Mesenchymal stem cell (in vitro differentiated cells and primary cell): ENCODE measurements around the gene STRBP.

ENCODE experiments used
- DNase-seq: peaks from one replicate; pipeline ENCODE4 v3.0.0-alpha.2; 2013
- H2AFZ ChIP-seq: one replicate; pipeline ENCODE4 v1.6.1; 2013; ENCODE audit warnings: low read depth, mild to moderate bottlenecking, control low read depth, inconsistent platforms, low read length, moderate library complexity
- H2AK5ac ChIP-seq: 2 replicates; pipeline ENCODE4 v1.6.1; 2013; ENCODE audit warnings: low read length, moderate library complexity, mild to moderate bottlenecking, inconsistent platforms; ENCODE audit not compliant: severe bottlenecking
- H2BK120ac ChIP-seq: one replicate; pipeline ENCODE4 v1.6.1; 2013; ENCODE audit warnings: low read depth, mild to moderate bottlenecking, inconsistent platforms, low read length, moderate library complexity
- H2BK12ac ChIP-seq, 2 experiments: one replicate each; pipeline ENCODE4 v1.6.1; 2013; ENCODE audit warnings: inconsistent platforms in 2 of 2, low read length in 2 of 2, mild to moderate bottlenecking in 2 of 2, moderate library complexity in 2 of 2, control low read depth in 1 of 2
- H2BK15ac ChIP-seq: one replicate; pipeline ENCODE4 v1.6.1; 2013; ENCODE audit warnings: mild to moderate bottlenecking, low read depth, inconsistent platforms; ENCODE audit not compliant: poor library complexity, severe bottlenecking
- H2BK5ac ChIP-seq: 2 replicates; pipeline ENCODE4 v1.6.1; 2013; ENCODE audit warnings: low read depth, mild to moderate bottlenecking, low read length, control low read depth, inconsistent platforms; ENCODE audit not compliant: poor library complexity, severe bottlenecking
- H3K14ac ChIP-seq, 2 experiments: one replicate each; pipeline ENCODE4 v1.6.1; 2013; ENCODE audit warnings: inconsistent platforms in 2 of 2, low read length in 2 of 2, control low read depth in 1 of 2, mild to moderate bottlenecking in 1 of 2, moderate library complexity in 1 of 2
- H3K18ac ChIP-seq, 2 experiments: one replicate each; pipeline ENCODE4 v1.6.1; 2013; ENCODE audit warnings: inconsistent platforms in 2 of 2, low read length in 2 of 2, control low read depth in 1 of 2, low read depth in 1 of 2, mild to moderate bottlenecking in 1 of 2
- H3K23ac ChIP-seq, 2 experiments: one replicate each; pipeline ENCODE4 v1.6.1; 2013; ENCODE audit warnings: inconsistent platforms in 2 of 2, low read length in 2 of 2, mild to moderate bottlenecking in 2 of 2, moderate library complexity in 2 of 2, control low read depth in 1 of 2
- H3K27ac ChIP-seq: 2 replicates; pipeline ENCODE4 v1.5.1; 2013; ENCODE audit warnings: mild to moderate bottlenecking, moderate library complexity, low read length, control low read depth, inconsistent platforms; ENCODE audit not compliant: poor library complexity, severe bottlenecking
- H3K27me3 ChIP-seq, 2 experiments: 2 replicates each; pipeline versions ENCODE4 v1.6.1 to v1.7.0; 2013; ENCODE audit warnings: low read length in 2 of 2, mild to moderate bottlenecking in 2 of 2, moderate library complexity in 2 of 2, control low read depth in 1 of 2, inconsistent platforms in 1 of 2; ENCODE audit not compliant: control insufficient read depth in 1 of 2, insufficient read depth in 1 of 2
- H3K36me3 ChIP-seq, 2 experiments: 2 replicates each; pipeline versions ENCODE4 v1.6.1 to v1.7.0; 2013; ENCODE audit warnings: low read length in 2 of 2, control low read depth in 1 of 2, inconsistent platforms in 1 of 2, low read depth in 1 of 2, mild to moderate bottlenecking in 1 of 2; ENCODE audit not compliant: insufficient read depth in 2 of 2, control insufficient read depth in 1 of 2
- H3K4ac ChIP-seq, 2 experiments: one replicate each; pipeline ENCODE4 v1.6.1; 2013; ENCODE audit warnings: inconsistent platforms in 2 of 2, low read length in 2 of 2, mild to moderate bottlenecking in 2 of 2, moderate library complexity in 2 of 2, control low read depth in 1 of 2, low read depth in 1 of 2
- H3K4me1 ChIP-seq: 2 replicates; pipeline ENCODE4 v1.6.1; 2013; ENCODE audit warnings: low read depth, low read length, control low read depth; ENCODE audit not compliant: control insufficient read depth, insufficient read depth
- H3K4me2 ChIP-seq: 2 replicates; pipeline ENCODE4 v1.6.1; 2013; ENCODE audit warnings: low read length, mild to moderate bottlenecking, inconsistent platforms; ENCODE audit not compliant: poor library complexity, severe bottlenecking
- H3K4me3 ChIP-seq, 2 experiments: 2 replicates each; pipeline versions ENCODE4 v1.5.1 to v1.7.0; 2013; ENCODE audit warnings: low read length in 2 of 2, mild to moderate bottlenecking in 2 of 2, control low read depth in 1 of 2, low read depth in 1 of 2; ENCODE audit not compliant: insufficient read depth in 1 of 2
- H3K79me1 ChIP-seq: replicated peaks from 2 replicates; pipeline ENCODE4 v1.6.1; 2013; ENCODE audit warnings: mild to moderate bottlenecking, control low read depth, low read length, inconsistent platforms; ENCODE audit not compliant: poor library complexity, severe bottlenecking
- H3K9ac ChIP-seq: 2 replicates; pipeline ENCODE4 v1.7.0; 2013; ENCODE audit warnings: mild to moderate bottlenecking, low read length, moderate library complexity
- H3K9me3 ChIP-seq: 2 replicates; pipeline ENCODE4 v1.7.0; 2013; ENCODE audit warnings: mild to moderate bottlenecking, low read length; ENCODE audit not compliant: control insufficient read depth
- H4K8ac ChIP-seq: one replicate; pipeline ENCODE4 v1.6.1; 2013; ENCODE audit warnings: inconsistent platforms, mild to moderate bottlenecking, low read length, moderate library complexity
- H4K91ac ChIP-seq: one replicate; pipeline ENCODE4 v1.6.1; 2013; ENCODE audit warnings: mild to moderate bottlenecking, low read length, inconsistent platforms
- WGBS: methylation state at CpG from one replicate; pipeline ENCODE4 v1.1.7; 2013; ENCODE audit warnings: mixed read lengths; 5-methylcytosine and 5-hydroxymethylcytosine counted together

The STRBP gene

GRCh38 chr9:123290764-123291163, 22.4 kb upstream of the STRBP start:
- no peaks in the 10 kb centered on the region for H3K4me1 ChIP-seq
- no peak overlapping the region for H3K14ac ChIP-seq
- DNase-seq: no peak
- H4K91ac ChIP-seq: no peak overlapping the region
- H3K9ac ChIP-seq: no peak overlapping the region
- no peak overlapping the region for H2BK5ac ChIP-seq
- H3K27ac ChIP-seq: no peak overlapping the region
- no peaks in the 10 kb centered on the region for H3K79me1 ChIP-seq
- H3K27me3 ChIP-seq: peaks cover 10 to 35% of the 10 kb centered on the region in 2 experiments
- no peak overlapping the region for H2BK15ac ChIP-seq
- H3K4me2 ChIP-seq: no peak overlapping the region
- no peaks in the 10 kb centered on the region for H3K36me3 ChIP-seq
- H4K8ac ChIP-seq: no peak overlapping the region
- no peak overlapping the region for H2AK5ac ChIP-seq
- H2BK120ac ChIP-seq: no peak overlapping the region
- no peak overlapping the region for H3K23ac ChIP-seq
- H3K9me3 ChIP-seq: no peaks in the 10 kb centered on the region
- H2BK12ac ChIP-seq: no peak overlapping the region
- H3K4me3 ChIP-seq: no peak overlapping the region
- H2AFZ ChIP-seq: no peak overlapping the region
- H3K4ac ChIP-seq: no peak overlapping the region
- 75% methylated on average over 2 of the region's 3 CpGs for WGBS
- H3K18ac ChIP-seq: no peak overlapping the region

- Histone ChIP-seq H2AK5ac (no peak overlapping the region), H3K79me1 (no peaks in the 10 kb centered on the region), H3K23ac (no peak overlapping the region), H3K27ac (no peak overlapping the region), H3K4me3 (no peak overlapping the region), H3K9ac (no peak overlapping the region), H2BK15ac (no peak overlapping the region), H3K27me3 (peaks cover 22 to 46% of the 10 kb centered on the region in 2 experiments), H3K36me3 (no peaks in the 10 kb centered on the region), H3K18ac (no peak overlapping the region), H2BK120ac (no peak overlapping the region), H4K8ac (no peak overlapping the region), H3K14ac (no peak overlapping the region), H3K4me2 (no peak overlapping the region), H2BK12ac (no peak overlapping the region), H2BK5ac (no peak overlapping the region), H2AFZ (no peak overlapping the region), H3K9me3 (no peaks in the 10 kb centered on the region), H3K4me1 (peaks cover under 1% of the 10 kb centered on the region), H3K4ac (no peak overlapping the region), H4K91ac (no peak overlapping the region)
- WGBS: 74% methylated on average over 2 of the region's 3 CpGs
- no peak for DNase-seq
These were observed 19.3 kb upstream of the STRBP start for GRCh38 chr9:123287639-123288038.

GRCh38 chr9:123286324-123286723, 17.9 kb upstream of the STRBP start:
- Histone ChIP-seq H3K18ac (no peak overlapping the region), H3K4me1 (peaks cover 2% of the 10 kb centered on the region)
- 71% methylated on average over 1 of the region's 1 CpG for WGBS

GRCh38 chr9:123284656-123285055, 16.3 kb upstream of the STRBP start:
- Histone ChIP-seq H2BK15ac (no peak overlapping the region), H3K4ac (no peak overlapping the region), H4K91ac (no peak overlapping the region), H3K4me1 (peaks cover 2% of the 10 kb centered on the region), H3K27me3 (peaks cover 29 to 46% of the 10 kb centered on the region in 2 experiments), H3K23ac (no peak overlapping the region), H2BK120ac (no peak overlapping the region), H3K14ac (no peak overlapping the region), H2BK5ac (no peak overlapping the region), H3K9me3 (no peaks in the 10 kb centered on the region), H3K36me3 (no peaks in the 10 kb centered on the region), H3K9ac (no peak overlapping the region), H3K4me3 (no peak overlapping the region), H3K79me1 (no peaks in the 10 kb centered on the region), H3K4me2 (no peak overlapping the region), H2AK5ac (no peak overlapping the region), H2BK12ac (no peak overlapping the region), H3K27ac (no peak overlapping the region), H4K8ac (no peak overlapping the region), H2AFZ (no peak overlapping the region), H3K18ac (no peak overlapping the region)
- 91% methylated on average over 6 of the region's 7 CpGs for WGBS
- no peak for DNase-seq

More at GRCh38 chr9:123286324-123286723, 17.9 kb upstream of the STRBP start:
- no peak overlapping the region for H3K4me3 ChIP-seq
- H3K27me3 ChIP-seq: peaks cover 29 to 46% of the 10 kb centered on the region in 2 experiments
- H3K4ac ChIP-seq: no peak overlapping the region
- no peak overlapping the region for H2BK5ac ChIP-seq
- no peak overlapping the region for H3K9ac ChIP-seq
- H2AK5ac ChIP-seq: no peak overlapping the region
- H4K91ac ChIP-seq: no peak overlapping the region
- no peaks in the 10 kb centered on the region for H3K36me3 ChIP-seq
- H2BK12ac ChIP-seq: no peak overlapping the region
- no peak overlapping the region for H3K14ac ChIP-seq
- no peak for DNase-seq
- H3K27ac ChIP-seq: no peak overlapping the region
- no peak overlapping the region for H2AFZ ChIP-seq
- no peak overlapping the region for H3K4me2 ChIP-seq
- no peak overlapping the region for H3K23ac ChIP-seq
- no peaks in the 10 kb centered on the region for H3K9me3 ChIP-seq
- no peaks in the 10 kb centered on the region for H3K79me1 ChIP-seq
- no peak overlapping the region for H2BK15ac ChIP-seq
- no peak overlapping the region for H2BK120ac ChIP-seq
- no peak overlapping the region for H4K8ac ChIP-seq
